Sigmoid colon (tissue), 3 donors: ENCODE results near the gene PRICKLE2.

Experiments used
- POLR2A ChIP-seq, 2 donors: fragments of 450-650 bp; IDR thresholded peaks; one replicate each; pipeline ENCODE4 v1.6.1; 2016; ENCODE audit warnings: antibody characterized with exemption in 2 of 2, mild to moderate bottlenecking in 2 of 2, moderate library complexity in 2 of 2
- TF ChIP-seq, protein P1 (sequence below), 4 experiments: fragments of 450-650 bp in 3 of 4; fragments of 200-600 bp in 1 of 4; IDR thresholded peaks; one replicate each; pipeline ENCODE4 v1.5.1; 2016 to 2019; ENCODE audit warnings: antibody characterized with exemption in 4 of 4, mild to moderate bottlenecking in 3 of 4, moderate library complexity in 2 of 4

DNA sequence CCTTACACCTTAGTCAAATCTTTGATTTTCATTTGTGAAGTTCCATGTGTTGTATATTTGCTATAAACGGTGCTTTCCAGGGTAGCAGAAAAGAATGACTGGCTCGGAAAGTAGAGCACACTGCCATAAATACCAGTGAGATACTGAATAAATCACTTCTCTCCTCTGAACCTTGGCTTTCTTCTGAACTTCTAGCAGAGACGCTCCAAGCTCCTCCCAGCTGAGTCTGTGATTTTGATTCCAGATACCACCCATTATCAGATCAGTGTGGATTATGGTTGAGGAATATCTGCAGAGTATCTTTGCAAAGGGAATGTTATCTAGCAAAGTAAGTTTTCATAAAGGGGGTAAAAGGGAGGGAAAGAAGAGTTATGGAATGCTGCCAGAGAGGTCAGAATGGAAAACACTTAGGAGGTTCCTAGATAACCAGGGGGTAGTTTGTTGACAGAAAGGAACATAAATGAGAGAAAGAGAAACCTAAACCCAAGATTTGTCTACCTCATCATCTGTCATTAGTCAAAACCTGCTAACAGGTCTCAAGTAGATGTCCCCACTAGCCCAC lies 103.4 kb downstream of the PRICKLE2 start:
- TF ChIP-seq, protein P1, sequence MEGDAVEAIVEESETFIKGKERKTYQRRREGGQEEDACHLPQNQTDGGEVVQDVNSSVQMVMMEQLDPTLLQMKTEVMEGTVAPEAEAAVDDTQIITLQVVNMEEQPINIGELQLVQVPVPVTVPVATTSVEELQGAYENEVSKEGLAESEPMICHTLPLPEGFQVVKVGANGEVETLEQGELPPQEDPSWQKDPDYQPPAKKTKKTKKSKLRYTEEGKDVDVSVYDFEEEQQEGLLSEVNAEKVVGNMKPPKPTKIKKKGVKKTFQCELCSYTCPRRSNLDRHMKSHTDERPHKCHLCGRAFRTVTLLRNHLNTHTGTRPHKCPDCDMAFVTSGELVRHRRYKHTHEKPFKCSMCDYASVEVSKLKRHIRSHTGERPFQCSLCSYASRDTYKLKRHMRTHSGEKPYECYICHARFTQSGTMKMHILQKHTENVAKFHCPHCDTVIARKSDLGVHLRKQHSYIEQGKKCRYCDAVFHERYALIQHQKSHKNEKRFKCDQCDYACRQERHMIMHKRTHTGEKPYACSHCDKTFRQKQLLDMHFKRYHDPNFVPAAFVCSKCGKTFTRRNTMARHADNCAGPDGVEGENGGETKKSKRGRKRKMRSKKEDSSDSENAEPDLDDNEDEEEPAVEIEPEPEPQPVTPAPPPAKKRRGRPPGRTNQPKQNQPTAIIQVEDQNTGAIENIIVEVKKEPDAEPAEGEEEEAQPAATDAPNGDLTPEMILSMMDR (IDR thresholded peaks at IDR 0.05) = no peak
- no peak for TF ChIP-seq POLR2A (IDR thresholded peaks at IDR 0.05)
